Measurements from ENCODE around the gene SLCO3A1.

- TF ChIP-seq ATF3 (IDR thresholded peaks at IDR 0.05) (no peak), RAD21 (IDR thresholded peaks at IDR 0.05; ENCODE audit: low read depth) (no peak), CEBPB (IDR thresholded peaks at IDR 0.05; ENCODE audit: low read depth) (no peak), EZH2 (IDR thresholded peaks at IDR 0.05) (no peak), EZH2phosphoT487 (IDR thresholded peaks at IDR 0.05; ENCODE audit: borderline replicate concordance) (no peak), MAX (IDR thresholded peaks at IDR 0.05) (no peak), CTCF (IDR thresholded peaks at IDR 0.05 in 2 of 3, conservative IDR thresholded peaks at IDR 0.05 in 1 of 3; ENCODE audit: borderline replicate concordance in 1 of 3, insufficient read depth in 1 of 3, low read depth in 2 of 3, low read length in 2 of 3) (no peak), POLR2AphosphoS5 (IDR thresholded peaks at IDR 0.05; ENCODE audit: low read depth, low read length) (no peak), SRF (IDR thresholded peaks at IDR 0.05; ENCODE audit: low read depth) (no peak)
Observed at GRCh38 chr15:92170897-92171296, 317.4 kb downstream of the SLCO3A1 start.

All from HCT116 (cell line).